Measurements from ENCODE around the gene IL5RA.

IL5RA gene

GRCh38 chr3:3110299-3110630 is at the start of gene IL5RA:
Gene IL5RA, minus strand, starts transcription at chr3:3110374. Its CDS starts 5,390 bp downstream, at chr3:3104984.
- H3K4me3 ChIP-seq (ENCODE audit: low read depth, low read length): no peak within 1 kb of the TSS
- no peak for TF ChIP-seq CTCF (IDR thresholded peaks at IDR 0.05; ENCODE audit: borderline replicate concordance, insufficient read depth, low read depth, low read length)

- TF ChIP-seq CTCF (IDR thresholded peaks at IDR 0.05; ENCODE audit: borderline replicate concordance, insufficient read depth, low read depth, low read length): no peak
- H3K4me3 ChIP-seq (ENCODE audit: low read depth, low read length): no peak overlapping the region
Observed at GRCh38 chr3:3157484-3157883, 47.3 kb upstream of the IL5RA start.

DNA sequence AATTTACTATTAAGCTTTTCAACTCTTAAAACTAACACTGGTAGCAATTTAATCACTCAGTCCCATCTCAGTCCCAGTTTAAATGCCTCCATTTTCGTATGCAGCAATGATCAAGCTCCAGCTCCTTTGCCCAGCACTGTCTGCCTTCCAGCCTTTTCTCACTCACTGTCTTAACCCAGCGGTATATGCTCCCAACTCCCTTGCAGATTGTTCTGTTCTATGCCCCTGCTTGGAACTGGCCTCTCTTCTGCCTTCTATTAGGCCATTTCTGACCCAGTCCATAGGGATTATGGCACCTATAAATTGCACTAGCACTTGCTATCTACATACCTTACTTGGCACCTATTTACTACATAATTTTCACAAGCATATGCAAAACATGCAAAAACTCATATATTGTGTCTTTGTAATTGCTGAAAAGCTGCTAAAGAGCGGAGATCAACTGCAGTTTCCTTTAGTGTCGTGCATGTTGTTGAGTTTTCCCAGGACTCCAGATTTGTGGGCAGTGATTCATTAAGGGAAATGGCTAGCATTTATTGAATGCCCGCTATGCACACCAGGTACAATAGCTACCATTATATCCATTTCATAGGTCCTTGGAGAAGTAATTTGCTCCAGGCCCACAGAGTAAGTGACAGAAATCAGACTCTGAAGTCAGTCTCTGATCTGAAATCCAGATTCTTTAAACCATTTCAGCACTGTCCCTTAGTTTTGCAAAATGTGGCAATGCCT is 44.9 kb upstream of the IL5RA start:
- H3K4me3 ChIP-seq (ENCODE audit: low read depth, low read length): no peak overlapping the region
- no peak for TF ChIP-seq CTCF (IDR thresholded peaks at IDR 0.05; ENCODE audit: borderline replicate concordance, insufficient read depth, low read depth, low read length)

GRCh38 chr3:3151513-3151912 is 41.3 kb upstream of the IL5RA start:
- no peak overlapping the region for H3K4me3 ChIP-seq (ENCODE audit: low read depth, low read length)
- TF ChIP-seq CTCF (IDR thresholded peaks at IDR 0.05; ENCODE audit: borderline replicate concordance, insufficient read depth, low read depth, low read length): no peak

DNA sequence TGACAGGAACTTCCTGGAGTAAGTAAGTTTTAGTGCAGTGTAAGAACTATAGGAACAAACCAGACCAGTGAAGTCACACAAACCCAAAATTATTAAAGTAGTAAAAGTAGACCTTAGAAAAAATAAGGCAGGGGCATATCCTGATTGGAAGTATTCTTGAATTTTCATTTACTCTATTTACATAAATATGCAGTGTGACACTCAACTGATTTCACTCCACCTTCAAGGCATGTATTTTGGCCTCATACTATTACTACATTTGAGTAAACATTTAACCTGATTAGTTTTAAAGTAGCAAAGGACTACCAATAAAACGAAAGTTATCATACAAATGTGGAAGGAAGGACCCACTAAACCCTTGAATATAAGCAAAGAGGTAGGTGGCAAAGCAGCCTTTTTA is 39.4 kb upstream of the IL5RA start:
- H3K4me3 ChIP-seq (ENCODE audit: low read depth, low read length): no peak overlapping the region
- TF ChIP-seq CTCF (IDR thresholded peaks at IDR 0.05; ENCODE audit: borderline replicate concordance, insufficient read depth, low read depth, low read length): no peak

GRCh38 chr3:3145831-3146230 is 35.7 kb upstream of the IL5RA start:
- H3K4me3 ChIP-seq (ENCODE audit: low read depth, low read length): no peak overlapping the region
- TF ChIP-seq CTCF (IDR thresholded peaks at IDR 0.05; ENCODE audit: borderline replicate concordance, insufficient read depth, low read depth, low read length): no peak

- no peak overlapping the region for H3K4me3 ChIP-seq (ENCODE audit: low read depth, low read length)
- no peak for TF ChIP-seq CTCF (IDR thresholded peaks at IDR 0.05; ENCODE audit: borderline replicate concordance, insufficient read depth, low read depth, low read length)
Observed at GRCh38 chr3:3141939-3142338, 31.8 kb upstream of the IL5RA start.

Measured in GM12875 (cell line).